SKM-1 treated with dmso at 0.1 percent for 144 hours (cell line): Measurements from ENCODE around the gene RAPGEF5.

Experiments used
- DNase-seq: peaks from one replicate; lab custom pipeline; 2025; ENCODE audit not compliant: unreplicated experiment; lab: John Stamatoyannopoulos, UW

The RAPGEF5 gene

DNA sequence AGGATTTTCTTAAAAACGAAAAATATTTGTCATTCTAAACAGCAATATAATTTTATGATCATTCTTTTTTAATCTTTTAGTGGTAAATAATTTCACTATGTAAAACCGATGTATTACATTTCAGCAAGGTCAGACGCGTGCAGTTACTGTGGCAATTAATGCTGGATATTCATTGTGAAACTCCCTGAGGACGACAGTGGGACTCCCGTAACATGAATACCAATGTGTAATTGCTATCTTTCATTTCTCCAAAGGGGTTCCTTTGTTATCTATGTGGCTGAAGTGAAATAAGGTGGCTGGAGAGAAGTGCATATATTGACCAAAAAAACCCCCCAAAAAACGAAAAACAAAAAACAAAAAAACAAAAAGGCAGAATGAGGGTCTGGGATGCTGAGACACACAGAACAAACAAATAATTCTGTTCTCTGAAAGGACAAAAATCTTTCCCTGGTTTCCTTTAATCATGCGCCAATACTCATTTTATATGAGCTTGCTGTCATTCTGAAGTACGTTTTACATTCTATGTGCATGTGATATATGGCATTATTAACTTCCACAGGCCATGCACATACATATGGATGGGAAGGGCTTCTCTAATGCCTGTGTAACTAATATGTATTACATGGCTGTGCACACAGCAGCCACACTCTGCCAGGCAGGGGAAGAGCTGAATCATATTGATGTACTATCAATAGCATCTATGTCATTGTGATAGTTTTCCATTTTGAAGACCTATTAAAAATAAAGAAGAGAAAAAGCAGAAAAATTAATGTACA, 161.4 kb downstream of the RAPGEF5 start:
- DNase-seq = no peak

DNA sequence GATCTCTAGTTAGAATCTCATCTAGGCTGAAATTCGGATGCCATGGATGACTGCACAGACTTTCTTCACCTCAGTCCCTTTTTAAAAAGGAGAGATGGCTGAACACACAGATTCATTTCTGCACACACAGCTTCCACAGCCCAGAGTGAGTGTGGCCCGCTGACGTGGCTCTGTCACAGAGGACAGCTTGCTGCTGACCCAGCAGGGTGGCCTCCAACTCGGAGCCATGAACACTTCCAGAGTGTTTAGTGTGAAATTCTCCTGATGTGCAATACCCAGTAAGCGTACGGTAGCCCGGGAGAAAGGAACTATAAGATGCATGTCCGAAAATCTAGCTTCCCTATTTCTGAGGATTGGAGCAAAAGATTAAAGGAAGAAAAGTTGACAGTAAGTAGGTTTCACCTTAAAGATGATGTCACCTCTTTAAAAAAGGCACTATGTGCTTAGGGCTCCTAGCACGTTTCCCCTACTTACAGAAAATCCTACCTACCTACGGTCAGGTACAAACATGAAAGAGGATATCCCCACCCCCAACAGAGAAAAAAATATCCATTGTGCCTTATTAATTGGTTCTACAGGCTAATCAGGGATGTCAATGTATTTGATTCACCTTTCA, 162.2 kb downstream of the RAPGEF5 start:
- no peak for DNase-seq

DNA sequence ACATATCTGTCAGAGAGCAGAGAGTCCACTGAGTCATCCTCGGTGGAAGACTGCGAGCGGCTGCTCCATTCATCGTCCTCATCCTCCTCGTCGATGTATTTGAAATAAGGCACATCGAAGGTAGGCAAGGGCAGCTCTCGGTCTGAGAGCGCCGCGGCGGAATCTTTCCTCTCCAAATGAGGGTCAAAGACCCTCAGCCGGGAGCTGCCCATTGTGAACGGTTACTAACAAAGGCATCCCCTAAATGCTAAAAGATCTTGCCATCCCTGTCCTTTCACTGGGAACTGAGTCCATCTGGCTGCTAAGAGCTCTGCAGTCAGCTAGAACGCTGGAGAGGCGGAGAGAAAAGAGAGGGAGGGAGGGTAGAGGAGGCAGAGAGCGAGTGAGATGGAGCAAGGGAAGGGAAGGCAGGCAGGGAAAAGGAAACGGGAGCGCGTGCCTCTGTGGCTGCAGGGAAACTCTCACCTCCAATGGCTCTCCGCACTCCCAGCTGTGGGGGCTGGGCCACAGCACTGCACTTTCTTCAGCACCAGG, 163.4 kb downstream of the RAPGEF5 start:
- DNase-seq = no peak

GRCh38 chr7:22192801-22193200, 164.2 kb downstream of the RAPGEF5 start:
- DNase-seq = no peak

DNA sequence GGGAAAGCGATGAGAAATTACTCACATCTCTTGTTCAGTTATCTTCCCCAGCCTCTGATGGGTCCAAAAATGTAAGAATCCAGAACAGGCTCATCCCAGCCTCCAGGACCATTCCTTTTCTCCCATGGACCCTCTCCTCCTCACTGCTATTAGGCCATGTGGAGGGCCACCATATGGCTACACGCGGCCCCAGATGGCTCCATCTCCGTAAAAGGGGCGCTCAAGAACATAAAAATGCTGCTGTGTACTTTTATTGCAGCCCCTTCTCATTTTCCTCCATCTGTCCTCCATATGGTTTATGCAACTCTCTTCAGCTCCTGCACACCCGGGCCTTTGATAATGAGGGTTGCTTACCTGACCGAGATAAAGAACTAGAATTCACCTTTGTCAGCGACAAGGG, 166.2 kb downstream of the RAPGEF5 start:
- no peak for DNase-seq

DNA sequence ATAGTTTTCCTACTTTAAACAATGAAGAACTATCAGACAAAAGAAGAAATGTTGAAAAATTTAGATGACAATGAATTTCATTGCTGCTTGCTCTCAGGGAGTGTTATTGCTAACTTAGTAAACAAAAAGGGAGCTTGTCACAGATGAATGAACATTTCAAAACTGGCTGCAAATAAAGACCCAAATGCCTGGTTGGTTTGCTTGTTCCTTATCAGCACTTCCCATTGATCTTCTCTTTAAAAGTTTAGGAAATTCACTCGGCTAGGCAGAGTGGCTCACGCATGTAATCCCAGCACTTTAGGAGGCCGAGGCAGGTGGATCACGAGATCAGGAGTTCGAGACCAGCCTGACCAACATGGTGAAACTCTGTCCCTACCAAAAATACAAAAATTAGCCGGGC, 167.2 kb downstream of the RAPGEF5 start:
- no peak for DNase-seq

GRCh38 chr7:22189230-22189629, 167.7 kb downstream of the RAPGEF5 start:
- no peak for DNase-seq

DNA sequence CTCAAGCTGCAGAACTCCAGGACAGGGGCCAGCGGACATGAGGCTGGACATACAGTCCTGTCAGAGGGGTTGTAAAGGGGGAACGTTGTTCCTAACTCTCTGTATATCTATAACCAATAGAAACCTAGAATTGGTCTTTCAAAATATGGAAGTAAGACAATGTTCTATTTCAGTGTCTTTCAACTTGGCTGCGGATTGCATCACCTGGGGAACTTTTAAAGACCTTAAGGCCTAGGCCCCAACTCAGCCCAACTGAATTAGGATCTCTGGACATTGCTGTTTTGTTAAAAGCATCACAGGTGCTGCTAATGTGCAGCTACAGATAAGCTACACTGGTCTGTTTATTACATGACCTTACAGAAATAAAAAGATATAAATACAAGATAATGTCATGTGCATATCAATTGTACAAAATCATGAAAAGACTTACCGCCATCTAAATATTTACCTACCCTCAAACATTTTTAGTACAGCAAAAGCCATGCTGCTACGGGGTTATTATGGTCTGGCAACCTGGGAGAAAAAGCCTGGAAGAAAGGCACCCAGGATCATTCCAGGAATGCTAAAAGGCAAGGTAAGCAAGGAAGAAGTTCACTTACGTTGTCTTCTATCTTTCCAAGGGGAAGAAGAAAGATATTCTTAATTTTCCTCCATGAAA, 169.1 kb downstream of the RAPGEF5 start:
- DNase-seq = no peak

DNA sequence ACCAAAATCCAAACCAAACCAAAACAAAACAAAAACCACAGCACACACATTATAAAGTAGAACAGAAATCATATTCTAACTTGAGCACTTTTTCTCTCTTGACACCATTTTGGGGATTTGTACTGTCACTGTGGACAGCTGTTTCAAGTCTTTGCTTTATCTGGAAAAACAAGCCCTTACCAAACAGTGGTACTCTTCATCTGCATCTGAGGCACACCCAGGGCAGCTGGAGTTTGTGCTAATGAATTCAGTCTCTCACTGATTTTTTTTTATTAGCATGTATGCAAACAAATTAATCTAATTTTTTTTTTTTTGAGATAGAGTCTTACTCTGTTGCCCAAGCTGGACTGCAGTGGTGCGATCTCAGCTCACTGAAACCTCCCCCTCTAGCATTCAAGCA, 171.4 kb downstream of the RAPGEF5 start:
- DNase-seq = no peak

DNA sequence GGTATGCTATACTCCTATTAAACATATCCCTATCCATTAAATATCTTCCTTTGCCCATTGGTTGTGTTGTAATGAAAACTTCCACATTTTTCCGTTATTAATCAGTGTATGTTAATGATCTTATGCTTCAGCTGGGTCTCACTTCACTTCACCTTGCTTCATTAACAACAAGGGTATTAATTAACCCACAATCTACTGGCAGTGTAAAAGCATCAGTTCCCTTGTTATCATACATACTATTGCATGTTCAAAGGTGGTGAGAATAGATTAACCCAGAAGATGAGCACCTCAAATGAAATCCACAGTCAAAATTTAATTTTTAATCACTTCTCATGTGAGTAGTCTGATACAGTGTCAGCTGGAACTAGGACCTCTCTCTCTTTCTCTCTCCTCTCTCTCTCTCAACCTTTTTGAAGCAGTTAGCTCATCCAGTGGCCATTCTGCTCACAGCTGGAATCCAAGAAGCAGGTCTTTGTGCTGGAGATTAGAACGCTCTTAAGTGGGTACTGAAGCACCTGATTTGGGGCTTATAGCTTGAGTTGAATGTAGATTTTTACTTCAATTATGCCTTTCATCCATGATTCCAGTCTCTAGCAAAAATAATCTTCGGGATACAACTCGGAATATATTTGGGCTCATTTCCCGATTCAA, 172.3 kb downstream of the RAPGEF5 start:
- DNase-seq = no peak

GRCh38 chr7:22183522-22184280, 173.3 kb downstream of the RAPGEF5 start:
- no peak for DNase-seq

GRCh38 chr7:22182149-22182548, 174.8 kb downstream of the RAPGEF5 start:
- DNase-seq = no peak

GRCh38 chr7:22181663-22182062, 175.3 kb downstream of the RAPGEF5 start:
- DNase-seq = no peak

GRCh38 chr7:22179442-22179879, 177.5 kb downstream of the RAPGEF5 start:
- no peak for DNase-seq

GRCh38 chr7:22178735-22179134, 178.2 kb downstream of the RAPGEF5 start:
- DNase-seq = no peak

GRCh38 chr7:22176791-22177412, 180.1 kb downstream of the RAPGEF5 start:
- DNase-seq = no peak

- no peak for DNase-seq
These were observed 182.4 kb downstream of the RAPGEF5 start for GRCh38 chr7:22174574-22174953.

GRCh38 chr7:22173685-22174573, 183.0 kb downstream of the RAPGEF5 start:
- DNase-seq = peak; percentile 32

GRCh38 chr7:22168129-22168634, 188.8 kb downstream of the RAPGEF5 start:
- no peak for DNase-seq
